Measurements from ENCODE around the gene CAMK4. TPM values are rescaled to one million over a fixed set of nuclear protein-coding genes. Genes with fewer than 3 reads are reported as not detected.

Gene CAMK4
- total RNA-seq, 1 experiment from 2014 or later: 23.3 TPM

DNA sequence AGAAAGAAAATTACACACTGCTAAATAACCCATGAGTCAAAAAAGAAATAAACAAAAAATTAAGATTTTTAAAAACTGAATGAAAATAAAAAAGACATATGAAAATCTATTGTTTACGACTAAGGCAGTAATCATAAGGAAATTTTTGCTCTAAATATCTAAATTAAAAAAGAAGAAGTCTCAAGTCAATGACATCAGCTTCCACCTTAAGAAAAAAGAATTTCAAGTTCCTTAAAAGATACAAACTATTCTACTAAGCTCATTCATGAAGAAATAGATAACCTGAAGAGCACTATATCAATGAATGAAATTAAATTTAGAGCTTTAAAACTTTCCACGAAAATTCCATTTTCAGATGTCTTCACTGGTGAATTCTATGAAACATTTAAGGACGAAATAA is 303.9 kb downstream of the CAMK4 start:
- no peak overlapping the region for H3K27ac Mint-ChIP-seq (ENCODE audit: unreplicated experiment)
- intact Hi-C loops (cut with micrococcal nuclease; ENCODE audit: unreplicated experiment): no loop called here

DNA sequence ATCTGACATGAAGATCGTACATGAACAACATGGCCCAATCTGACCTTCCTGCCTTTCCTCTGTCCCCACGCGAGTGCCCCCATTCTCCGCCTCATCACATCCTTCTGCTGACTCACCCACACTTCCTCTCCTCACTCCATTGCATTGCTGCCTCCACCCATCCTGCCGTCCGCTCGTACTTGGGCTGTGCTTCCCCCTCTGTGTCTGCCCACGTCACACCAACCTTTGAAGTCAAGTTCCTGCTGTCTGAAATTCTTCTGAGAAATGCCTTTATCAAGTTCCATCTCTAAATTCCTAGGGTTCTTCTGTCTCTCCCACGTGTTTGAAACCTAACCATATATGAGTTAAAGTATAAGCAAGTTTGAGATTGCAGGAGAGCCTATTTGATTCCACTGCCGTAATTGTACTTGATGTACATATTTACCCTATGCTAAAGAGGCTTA is 306.1 kb downstream of the CAMK4 start:
- H3K27ac Mint-ChIP-seq (ENCODE audit: unreplicated experiment): peak overlapping the region; percentile 68
- H3K4me1 Mint-ChIP-seq (ENCODE audit: low read depth, unreplicated experiment): peaks cover 11% of the 10 kb centered on the region
- BruUV-seq (replicated peaks): no TSS peak
- no peaks in the 10 kb centered on the region for H3K9me3 Mint-ChIP-seq (ENCODE audit: low read depth, unreplicated experiment)
- intact Hi-C loops (cut with micrococcal nuclease; ENCODE audit: unreplicated experiment): loop anchor here (5.0 kb wide), 1 partner anchor 617 kb away; no protein-coding TSS in a partner anchor
- CTCF ChIA-PET: interaction anchor here (0.9 kb wide), 1 partner anchor 227 kb away, joined by 3 read pairs; the partner anchor contains the start of gene NREP
- H3K4me3 Mint-ChIP-seq (ENCODE audit: low read depth, unreplicated experiment): peak overlapping the region; percentile 31
- TF ChIP-seq, protein P1, sequence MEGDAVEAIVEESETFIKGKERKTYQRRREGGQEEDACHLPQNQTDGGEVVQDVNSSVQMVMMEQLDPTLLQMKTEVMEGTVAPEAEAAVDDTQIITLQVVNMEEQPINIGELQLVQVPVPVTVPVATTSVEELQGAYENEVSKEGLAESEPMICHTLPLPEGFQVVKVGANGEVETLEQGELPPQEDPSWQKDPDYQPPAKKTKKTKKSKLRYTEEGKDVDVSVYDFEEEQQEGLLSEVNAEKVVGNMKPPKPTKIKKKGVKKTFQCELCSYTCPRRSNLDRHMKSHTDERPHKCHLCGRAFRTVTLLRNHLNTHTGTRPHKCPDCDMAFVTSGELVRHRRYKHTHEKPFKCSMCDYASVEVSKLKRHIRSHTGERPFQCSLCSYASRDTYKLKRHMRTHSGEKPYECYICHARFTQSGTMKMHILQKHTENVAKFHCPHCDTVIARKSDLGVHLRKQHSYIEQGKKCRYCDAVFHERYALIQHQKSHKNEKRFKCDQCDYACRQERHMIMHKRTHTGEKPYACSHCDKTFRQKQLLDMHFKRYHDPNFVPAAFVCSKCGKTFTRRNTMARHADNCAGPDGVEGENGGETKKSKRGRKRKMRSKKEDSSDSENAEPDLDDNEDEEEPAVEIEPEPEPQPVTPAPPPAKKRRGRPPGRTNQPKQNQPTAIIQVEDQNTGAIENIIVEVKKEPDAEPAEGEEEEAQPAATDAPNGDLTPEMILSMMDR (IDR thresholded peaks at IDR 0.05; ENCODE audit: unreplicated experiment): no peak
- H3K36me3 Mint-ChIP-seq (ENCODE audit: insufficient read depth, unreplicated experiment): no peaks in the 10 kb centered on the region
- peak; percentile 57 for DNase-seq
- H3K27me3 Mint-ChIP-seq (ENCODE audit: unreplicated experiment): no peaks in the 10 kb centered on the region

More for the DNA sequence above, 303.9 kb downstream of the CAMK4 start:
- CTCF ChIA-PET: no interaction called here
- DNase-seq: no peak
- TF ChIP-seq, protein P1 (IDR thresholded peaks at IDR 0.05; ENCODE audit: unreplicated experiment): no peak
- no peak overlapping the region for H3K4me3 Mint-ChIP-seq (ENCODE audit: low read depth, unreplicated experiment)
- H3K9me3 Mint-ChIP-seq (ENCODE audit: low read depth, unreplicated experiment): no peaks in the 10 kb centered on the region
- H3K4me1 Mint-ChIP-seq (ENCODE audit: low read depth, unreplicated experiment): peaks cover 11% of the 10 kb centered on the region
- no peaks in the 10 kb centered on the region for H3K36me3 Mint-ChIP-seq (ENCODE audit: insufficient read depth, unreplicated experiment)
- no TSS peak for BruUV-seq (replicated peaks)
- no peaks in the 10 kb centered on the region for H3K27me3 Mint-ChIP-seq (ENCODE audit: unreplicated experiment)

DNA sequence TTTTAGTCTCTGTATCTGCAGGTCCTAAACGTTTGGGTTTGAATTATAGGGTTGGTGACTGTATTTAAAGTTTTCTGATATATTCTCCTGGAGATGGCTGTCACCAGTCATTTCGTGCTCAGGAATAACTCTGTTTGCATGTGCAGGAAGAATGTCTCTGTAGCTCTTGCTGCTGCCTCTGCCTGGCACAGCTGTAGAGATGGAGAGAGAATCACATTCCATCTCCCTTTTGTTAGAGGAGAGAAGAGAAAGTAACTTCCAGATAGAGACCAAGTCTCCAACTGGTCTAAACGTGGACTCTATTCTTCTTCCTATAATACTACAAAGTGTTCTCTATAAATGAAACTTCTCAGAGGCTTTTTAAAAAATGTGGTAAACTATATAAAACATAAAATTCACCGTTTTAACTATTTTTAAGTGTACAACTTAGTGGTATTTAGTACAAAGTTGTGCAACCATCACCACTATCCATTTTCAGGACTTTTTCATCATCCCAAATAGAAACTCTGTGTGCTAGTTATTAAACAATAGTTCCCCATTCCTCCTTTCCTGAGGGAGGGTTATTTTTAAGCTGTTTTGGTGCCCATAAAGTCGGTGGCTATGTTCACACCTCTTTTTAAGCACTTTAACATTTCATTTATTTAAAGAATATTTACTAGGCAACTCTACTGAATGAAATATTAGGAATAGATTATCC is 308.9 kb downstream of the CAMK4 start:
- Mint-ChIP-seq H3K27me3 (ENCODE audit: unreplicated experiment) (no peaks in the 10 kb centered on the region), H3K4me3 (ENCODE audit: low read depth, unreplicated experiment) (no peak overlapping the region), H3K27ac (ENCODE audit: unreplicated experiment) (no peak overlapping the region), H3K36me3 (ENCODE audit: insufficient read depth, unreplicated experiment) (no peaks in the 10 kb centered on the region), H3K9me3 (ENCODE audit: low read depth, unreplicated experiment) (no peaks in the 10 kb centered on the region), H3K4me1 (ENCODE audit: low read depth, unreplicated experiment) (peaks cover 11% of the 10 kb centered on the region)
- intact Hi-C loops (cut with micrococcal nuclease; ENCODE audit: unreplicated experiment): loop anchor here (5.0 kb wide), 1 partner anchor 614 kb away; no protein-coding TSS in a partner anchor
- CTCF ChIA-PET: no interaction called here
- no peak for DNase-seq
- no TSS peak for BruUV-seq (replicated peaks)
- TF ChIP-seq, protein P1 (IDR thresholded peaks at IDR 0.05; ENCODE audit: unreplicated experiment): no peak

DNA sequence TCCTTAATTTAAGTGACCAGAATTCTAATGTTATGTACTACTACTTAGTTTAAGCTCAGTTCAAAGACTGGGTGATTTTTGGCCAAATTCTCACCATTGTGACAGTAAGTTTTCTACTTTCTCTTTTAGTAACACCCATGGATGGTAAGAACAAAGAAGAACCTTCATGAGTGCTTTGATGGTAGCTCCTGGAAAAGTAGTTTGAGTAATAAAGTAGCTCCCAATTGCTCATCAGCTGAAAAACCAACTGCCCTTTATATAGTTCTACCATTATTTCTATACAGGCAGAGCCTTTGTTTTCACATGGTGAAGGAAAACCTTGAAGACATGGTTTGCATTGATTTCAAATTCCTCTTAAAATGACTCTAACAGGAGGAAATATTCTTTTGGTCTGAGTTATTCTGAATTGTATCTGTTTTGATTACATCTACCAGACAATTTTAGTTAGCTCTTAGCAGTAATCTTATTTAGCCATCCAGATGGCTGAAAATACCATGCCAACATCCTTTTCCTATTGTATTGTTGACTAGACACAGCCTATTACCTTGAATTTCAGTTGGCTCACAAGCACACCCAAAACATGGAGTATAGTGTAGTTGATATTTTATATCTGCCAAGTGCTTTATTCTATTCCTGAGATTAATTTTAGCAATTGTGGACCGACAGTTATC is 311.8 kb downstream of the CAMK4 start:
- Mint-ChIP-seq H3K27ac (ENCODE audit: unreplicated experiment) (no peak overlapping the region), H3K4me3 (ENCODE audit: low read depth, unreplicated experiment) (no peak overlapping the region), H3K4me1 (ENCODE audit: low read depth, unreplicated experiment) (no peaks in the 10 kb centered on the region), H3K9me3 (ENCODE audit: low read depth, unreplicated experiment) (peaks cover 3% of the 10 kb centered on the region), H3K36me3 (ENCODE audit: insufficient read depth, unreplicated experiment) (no peaks in the 10 kb centered on the region), H3K27me3 (ENCODE audit: unreplicated experiment) (no peaks in the 10 kb centered on the region)
- no TSS peak for BruUV-seq (replicated peaks)
- no peak for DNase-seq
- TF ChIP-seq, protein P1 (IDR thresholded peaks at IDR 0.05; ENCODE audit: unreplicated experiment): no peak
- intact Hi-C loops (cut with micrococcal nuclease; ENCODE audit: unreplicated experiment): no loop called here
- CTCF ChIA-PET: interaction anchor here (0.6 kb wide), 2 partner anchors 12 to 1600 kb away, joined by 3 read pairs; no protein-coding TSS in a partner anchor
